A549 (cell line): Measurements from ENCODE around the gene OR11H6.

ENCODE experiments used
- BHLHE40 ChIP-seq: IDR thresholded peaks from 2 replicates; pipeline ENCODE4 v1.6.1; 2012; ENCODE audit warnings: low read depth, low read length, inconsistent platforms
- CTCF ChIP-seq: fragments of >200 bp; sonication (Bioruptor Twin); formaldehyde crosslinking; IDR thresholded peaks from 3 replicates; pipeline ENCODE4 v1.5.1; 2016
- E2F6 ChIP-seq: IDR thresholded peaks from 2 replicates; pipeline ENCODE4 v1.6.1; 2012; ENCODE audit warnings: low read depth, borderline replicate concordance
- EHMT2 ChIP-seq: fragments of 200-600 bp; sonication (generic); IDR thresholded peaks from 2 replicates; pipeline ENCODE4 v1.6.1; 2016; ENCODE audit warnings: antibody characterized with exemption, low read depth, mild to moderate bottlenecking, moderate library complexity
- ELK1 ChIP-seq: fragments of 150-350 bp; IDR thresholded peaks from 2 replicates; pipeline ENCODE4 v1.6.1; 2014; ENCODE audit warnings: low read depth, mild to moderate bottlenecking, low read length
- HDAC2 ChIP-seq: fragments of 200-600 bp; sonication (generic); IDR thresholded peaks from 2 replicates; pipeline ENCODE4 v1.6.1; 2016
- JUN ChIP-seq, 2 experiments: fragments of >200 bp; sonication (Bioruptor Twin); formaldehyde crosslinking; IDR thresholded peaks; 2 replicates in 1 of 2; 3 replicates in 1 of 2; pipeline ENCODE4 v1.6.1; 2016 to 2017
- MAX ChIP-seq: IDR thresholded peaks from 2 replicates; pipeline ENCODE4 v1.6.1; 2012
- MYC ChIP-seq: IDR thresholded peaks from 2 replicates; pipeline ENCODE4 v1.6.1; 2012; ENCODE audit warnings: mild to moderate bottlenecking, inconsistent platforms, low read length, improper control_type of control experiment, borderline replicate concordance
- PBX3 ChIP-seq: IDR thresholded peaks from 2 replicates; pipeline ENCODE4 v1.6.1; 2012
- POLR2A ChIP-seq: IDR thresholded peaks from 2 replicates; pipeline ENCODE4 v1.6.1; 2012; ENCODE audit warnings: mild to moderate bottlenecking, low read length
- RAD21 ChIP-seq, 2 experiments: fragments of >200 bp in 1 of 2; sonication (Bioruptor Twin) in 1 of 2; formaldehyde crosslinking in 1 of 2; IDR thresholded peaks in 1 of 2; conservative IDR thresholded peaks in 1 of 2; 2 replicates in 1 of 2; 3 replicates in 1 of 2; pipeline ENCODE4 v1.6.1; 2012 to 2018; ENCODE audit warnings: inconsistent platforms in 1 of 2
- USF2 ChIP-seq: fragments of 450-650 bp; IDR thresholded peaks from 2 replicates; pipeline ENCODE4 v1.6.1; 2014; ENCODE audit warnings: antibody characterized with exemption
- ZFP36 ChIP-seq: fragments of 450-650 bp; IDR thresholded peaks from 2 replicates; pipeline ENCODE4 v1.6.1; 2014; ENCODE audit warnings: borderline replicate concordance; ENCODE audit not compliant: partially characterized antibody

GRCh38 chr14:20274062-20274461 is 50.6 kb downstream of the OR11H6 start:
- no peak for TF ChIP-seq ELK1
- no peak for TF ChIP-seq EHMT2
- TF ChIP-seq PBX3 = no peak
- no peak for TF ChIP-seq POLR2A
- TF ChIP-seq CTCF = no peak
- TF ChIP-seq USF2 = no peak
- TF ChIP-seq MAX = no peak
- TF ChIP-seq ZFP36 = no peak
- TF ChIP-seq HDAC2 = no peak
- TF ChIP-seq RAD21 (conservative IDR thresholded peaks at IDR 0.05 in 1 of 2, IDR thresholded peaks at IDR 0.05 in 1 of 2) = no peak
- TF ChIP-seq JUN (IDR thresholded peaks at IDR 0.05) = no peak
- TF ChIP-seq BHLHE40 = no peak
- TF ChIP-seq MYC = no peak
- TF ChIP-seq E2F6 = no peak
